Caki2 (cell line): ENCODE measurements around the gene PLCD1. TPM values are rescaled to one million over a fixed set of nuclear protein-coding genes. Genes with fewer than 3 reads are reported as not detected.
A peak's percentile ranks its signal among the peaks of the same experiment; 100 is the strongest.
"Not testable (repeated sequence)": the region's sequence is repeated elsewhere in the genome, so short reads cannot be mapped to it uniquely, and the experiment has no call there.

Experiments
- DNase-seq: peaks from one replicate; pipeline ENCODE4 v3.0.0-alpha.2; 2015; ENCODE audit warnings: low read depth
- in situ Hi-C: cut with HindIII; loops from 2 replicates; pipeline ENCODE4 v1.10.0; 2016; ENCODE audit warnings: low sequenced_read_pairs, low pct_unique_long_range_greater_than_20kb, mixed read lengths
- total RNA-seq: library from RNA; depleted of rRNA; stranded (reverse); fragments of >200 nt; shearing (Covaris generic); gene quantifications from 2 replicates; pipeline ENCODE4 v1.2.3, GENCODE V29; 2014; ENCODE audit warnings: low replicate concordance

PLCD1 gene
- total RNA-seq, 1 experiment from 2014 or later, result 9.1 TPM

GRCh38 chr3:37981348-37981664, 48.1 kb downstream of the PLCD1 start:
- in situ Hi-C loops, result no loop called here
- DNase-seq, result no peak

DNA sequence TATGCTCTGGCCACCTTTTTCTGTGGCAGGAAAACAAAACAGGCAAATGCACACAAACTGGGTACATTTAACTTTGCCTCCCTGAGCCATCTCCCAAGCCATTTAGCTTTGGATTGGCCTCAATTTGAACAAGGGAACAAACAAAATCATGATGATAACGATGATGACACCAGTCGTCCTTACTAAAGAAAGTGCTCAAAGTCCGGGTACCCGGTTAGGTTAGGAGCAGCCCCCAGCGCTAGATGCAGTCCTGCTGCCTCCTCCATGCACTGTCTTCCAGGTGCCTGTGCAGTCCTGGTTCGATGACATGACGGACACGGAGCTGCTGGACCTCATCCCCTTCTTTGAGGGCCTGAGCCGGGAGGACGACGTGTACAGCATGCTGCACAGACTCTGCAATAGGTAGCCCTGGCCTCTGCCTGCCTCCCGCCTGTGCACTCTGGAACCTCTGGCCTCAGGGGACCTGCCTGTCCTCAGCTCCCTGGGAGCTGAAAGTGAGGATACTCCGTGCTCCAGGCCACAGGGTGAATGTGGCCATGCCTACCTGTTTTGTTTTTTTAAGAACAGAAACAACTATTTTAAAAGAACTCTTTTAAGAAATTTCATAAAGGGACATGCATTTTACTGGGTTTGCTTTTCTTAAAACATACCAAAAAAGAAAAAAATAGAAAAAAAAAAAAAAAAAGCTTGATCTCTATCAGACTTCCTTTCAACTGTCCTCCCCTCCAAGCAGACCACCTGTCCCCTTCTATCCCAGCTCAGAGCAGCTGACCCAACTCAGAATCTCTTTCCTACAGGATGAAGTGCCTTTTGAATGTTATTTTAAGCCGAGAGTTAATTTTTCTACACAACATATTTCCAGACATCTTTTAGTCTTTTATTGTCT, 48.7 kb downstream of the PLCD1 start:
- DNase-seq, result no peak
- in situ Hi-C loops, result no loop called here

DNA sequence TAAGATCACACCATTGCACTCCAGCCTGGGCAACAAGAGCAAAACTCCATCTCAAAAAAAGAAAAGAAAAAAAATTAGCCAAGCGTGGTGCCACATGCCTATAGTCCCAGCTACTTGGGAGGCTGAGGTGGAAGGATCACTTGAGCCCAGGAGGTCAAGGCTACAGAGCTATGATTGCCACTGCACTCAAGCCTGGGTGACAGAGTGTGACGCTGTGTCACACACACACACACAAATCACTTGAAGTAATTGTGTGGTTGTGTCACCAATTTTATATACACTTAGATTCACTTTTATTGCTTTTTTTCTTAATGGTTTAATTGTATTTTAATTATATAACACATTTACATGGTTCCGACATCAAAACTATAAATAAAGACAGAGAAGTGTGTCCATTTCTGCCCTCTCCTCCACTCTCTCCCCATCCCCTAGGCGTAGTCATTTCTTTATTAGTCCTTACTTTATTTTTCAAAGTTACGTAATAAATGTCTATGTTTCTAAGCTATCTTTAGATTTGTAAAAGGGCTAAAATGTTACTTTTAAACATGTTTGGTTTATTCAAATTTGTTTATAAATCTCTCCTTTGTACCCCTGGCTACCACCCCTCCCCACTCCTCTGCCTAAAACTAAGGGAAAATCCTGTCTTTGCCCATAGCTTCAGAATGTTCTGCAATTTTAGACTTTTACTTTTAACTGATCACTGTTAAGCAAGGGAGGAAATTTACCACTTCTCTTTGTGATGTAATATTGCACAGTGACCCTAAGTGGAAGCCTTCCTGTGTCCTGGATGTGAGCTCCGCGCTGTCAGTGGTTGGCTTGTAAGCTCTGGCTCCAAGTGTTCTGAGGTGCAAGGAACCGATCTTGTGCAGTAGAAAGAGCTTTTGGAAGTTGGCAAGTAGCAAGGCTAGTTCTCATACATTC, 49.6 kb downstream of the PLCD1 start:
- in situ Hi-C loops, result no loop called here
- DNase-seq, result no peak

- in situ Hi-C loops, result no loop called here
- DNase-seq, result peak; percentile 28
Measured at GRCh38 chr3:37974121-37975083, 55.0 kb downstream of the PLCD1 start.

- DNase-seq, result no peak
- in situ Hi-C loops, result no loop called here
Measured at GRCh38 chr3:37973246-37974054, 56.0 kb downstream of the PLCD1 start.

- DNase-seq, in situ Hi-C loops: not testable (repeated sequence)
Measured at GRCh38 chr3:37972056-37972455, 57.4 kb downstream of the PLCD1 start.

DNA sequence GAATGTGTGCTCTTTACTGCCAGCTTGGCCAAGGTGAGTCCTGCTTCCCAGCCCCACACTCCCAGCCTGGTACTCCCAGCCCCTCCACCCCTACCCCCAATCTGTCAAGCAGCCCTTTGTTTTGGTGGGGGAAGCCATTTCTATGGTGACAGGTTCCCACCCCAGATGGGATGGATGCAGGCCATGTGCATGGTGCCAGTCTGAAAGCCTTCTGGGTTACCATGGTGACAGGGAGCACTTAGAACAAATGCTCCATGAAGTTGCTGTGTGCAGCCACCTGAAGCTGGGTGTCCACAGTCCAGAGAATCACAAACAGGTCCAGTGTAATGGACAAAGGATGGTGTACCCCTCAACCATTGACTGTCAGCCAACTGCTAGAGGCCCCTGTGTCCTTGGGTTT, 58.0 kb downstream of the PLCD1 start:
- in situ Hi-C loops, result no loop called here
- no peak for DNase-seq

DNA sequence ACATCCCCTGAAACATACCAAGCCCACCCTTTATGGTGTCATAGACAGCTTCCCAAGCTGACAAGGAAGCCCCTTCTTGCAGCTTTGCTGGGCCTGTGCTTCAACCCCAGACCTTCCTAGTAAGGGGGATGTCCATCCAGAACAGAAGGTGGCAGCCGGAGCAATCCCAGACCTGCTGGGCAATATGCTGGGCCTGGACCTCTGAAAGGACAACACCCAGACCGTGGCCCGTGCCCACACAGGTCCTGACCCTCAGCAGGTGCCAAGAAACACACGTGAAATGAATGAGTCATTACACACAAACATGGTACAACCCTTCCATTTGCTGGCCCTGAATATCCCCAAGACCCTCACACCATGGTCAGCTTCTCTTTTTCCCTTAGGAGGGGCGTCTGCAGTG, 58.6 kb downstream of the PLCD1 start:
- no peak for DNase-seq
- in situ Hi-C loops, result no loop called here

GRCh38 chr3:37969596-37970100, 59.8 kb downstream of the PLCD1 start:
- DNase-seq, result no peak
- in situ Hi-C loops, result no loop called here

GRCh38 chr3:37968813-37969595, 60.4 kb downstream of the PLCD1 start:
- in situ Hi-C loops, result no loop called here
- DNase-seq, result no peak

DNA sequence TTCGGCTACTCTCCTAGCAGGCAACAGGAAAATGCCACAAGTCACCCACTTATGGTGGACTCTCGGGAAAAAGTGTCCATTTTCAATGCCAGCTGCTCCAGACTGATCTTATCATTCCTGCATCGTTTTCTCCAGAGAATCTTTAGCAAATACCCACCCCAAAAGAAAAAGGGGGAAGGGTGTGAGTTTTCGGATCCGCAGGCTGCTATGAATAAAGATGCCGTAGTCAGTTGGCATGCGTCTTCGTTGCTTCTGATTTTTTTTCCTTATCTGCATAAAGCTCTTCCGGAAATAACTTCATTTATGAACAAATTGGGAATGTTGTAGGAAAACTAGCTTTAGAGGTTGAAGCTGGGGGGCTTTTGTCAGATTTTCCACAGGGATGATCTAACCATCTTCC, 61.2 kb downstream of the PLCD1 start:
- DNase-seq, result no peak
- in situ Hi-C loops, result no loop called here

DNA sequence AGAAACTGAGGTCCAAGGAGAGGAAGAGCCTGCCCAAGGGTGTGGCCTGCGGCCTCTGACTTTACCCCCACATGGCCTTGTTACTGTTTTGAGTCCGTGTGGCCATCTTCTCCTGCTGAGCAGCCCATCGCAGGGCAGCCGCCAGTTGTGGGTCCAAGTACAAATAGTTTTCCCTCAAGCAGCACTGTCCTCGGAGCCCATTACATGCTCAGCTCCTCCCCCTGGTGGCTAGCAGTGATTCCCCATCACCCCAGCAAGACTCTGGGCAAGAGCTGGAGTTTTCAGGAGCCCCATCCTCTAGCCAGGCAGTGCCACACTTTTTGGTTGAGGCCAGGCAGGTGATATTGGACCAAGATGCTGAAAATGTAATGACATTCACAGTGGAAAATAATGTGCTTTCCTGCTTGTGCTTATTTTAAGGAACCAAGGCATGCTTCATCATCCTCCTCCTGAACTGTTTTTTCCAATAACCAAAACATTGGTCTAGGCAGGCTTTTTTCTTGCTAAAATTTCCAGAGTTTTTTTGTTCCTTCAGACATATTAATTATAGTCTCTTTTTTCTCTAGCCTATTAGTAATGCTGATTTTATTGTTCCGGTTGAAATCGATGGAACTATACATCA, 62.1 kb downstream of the PLCD1 start:
- DNase-seq, result no peak
- in situ Hi-C loops, result no loop called here

DNA sequence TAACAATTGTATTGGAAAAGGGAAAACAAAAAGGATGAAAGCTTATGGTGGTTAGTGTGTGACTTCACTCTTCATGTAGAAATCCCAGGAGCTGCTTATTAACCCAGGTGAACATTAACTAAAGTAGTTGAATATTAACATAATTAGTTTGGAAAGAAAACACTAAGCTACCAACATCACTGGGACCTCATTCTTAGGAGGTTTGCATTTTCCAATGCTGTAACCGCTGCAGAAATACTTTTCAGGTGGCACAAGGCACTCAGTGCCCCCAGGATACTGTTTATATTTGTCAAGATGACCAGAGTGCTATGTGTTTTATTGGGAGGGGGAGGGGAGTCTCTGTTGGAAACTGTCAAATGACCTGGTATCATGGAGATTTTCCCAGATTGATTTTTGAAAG, 64.7 kb downstream of the PLCD1 start:
- DNase-seq, result peak; percentile 91
- in situ Hi-C loops, result no loop called here

GRCh38 chr3:37964146-37964545, 65.3 kb downstream of the PLCD1 start:
- in situ Hi-C loops, result no loop called here
- DNase-seq, result no peak

DNA sequence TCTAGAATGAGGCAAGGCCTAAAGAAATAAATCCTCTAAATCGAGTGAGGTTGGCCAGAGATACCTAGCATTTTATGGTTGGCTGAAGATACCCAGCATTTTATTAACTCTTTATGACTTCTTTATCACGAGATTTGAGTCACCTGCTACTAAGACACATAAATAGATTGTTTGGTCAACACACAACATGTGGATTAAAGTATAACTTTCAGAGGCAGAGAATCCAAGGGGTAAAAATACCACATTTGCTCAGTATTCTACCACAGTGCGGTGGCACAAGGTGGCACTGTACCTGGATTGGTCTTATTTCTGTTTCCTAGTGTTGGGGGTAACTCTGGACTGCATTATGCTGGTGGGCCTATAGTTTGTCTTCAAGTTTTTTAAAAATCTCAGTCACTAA, 65.8 kb downstream of the PLCD1 start:
- peak; percentile 66 for DNase-seq
- in situ Hi-C loops, result no loop called here

- in situ Hi-C loops, result no loop called here
- no peak for DNase-seq
Measured at GRCh38 chr3:37963016-37963415, 66.4 kb downstream of the PLCD1 start.
